Sigmoid colon (tissue), 4 donors: ENCODE measurements around the gene MOB1A.

ENCODE experiments used
- CTCF ChIP-seq, 4 experiments: fragments of 450-650 bp in 3 of 4; fragments of 200-600 bp in 1 of 4; IDR thresholded peaks; one replicate each; pipeline ENCODE4 v1.5.1; 2016 to 2019; ENCODE audit warnings: antibody characterized with exemption in 4 of 4, mild to moderate bottlenecking in 3 of 4, moderate library complexity in 2 of 4
- EP300 ChIP-seq, 4 donors: sonication (generic); formaldehyde crosslinking; IDR thresholded peaks; one replicate each; pipeline ENCODE4 v1.6.1; 2017; ENCODE audit warnings: antibody characterized with exemption in 4 of 4
- POLR2AphosphoS5 ChIP-seq, 4 donors: sonication (generic); formaldehyde crosslinking; IDR thresholded peaks; one replicate each; pipeline ENCODE4 v1.6.1; 2017; ENCODE audit warnings: antibody characterized with exemption in 4 of 4

DNA sequence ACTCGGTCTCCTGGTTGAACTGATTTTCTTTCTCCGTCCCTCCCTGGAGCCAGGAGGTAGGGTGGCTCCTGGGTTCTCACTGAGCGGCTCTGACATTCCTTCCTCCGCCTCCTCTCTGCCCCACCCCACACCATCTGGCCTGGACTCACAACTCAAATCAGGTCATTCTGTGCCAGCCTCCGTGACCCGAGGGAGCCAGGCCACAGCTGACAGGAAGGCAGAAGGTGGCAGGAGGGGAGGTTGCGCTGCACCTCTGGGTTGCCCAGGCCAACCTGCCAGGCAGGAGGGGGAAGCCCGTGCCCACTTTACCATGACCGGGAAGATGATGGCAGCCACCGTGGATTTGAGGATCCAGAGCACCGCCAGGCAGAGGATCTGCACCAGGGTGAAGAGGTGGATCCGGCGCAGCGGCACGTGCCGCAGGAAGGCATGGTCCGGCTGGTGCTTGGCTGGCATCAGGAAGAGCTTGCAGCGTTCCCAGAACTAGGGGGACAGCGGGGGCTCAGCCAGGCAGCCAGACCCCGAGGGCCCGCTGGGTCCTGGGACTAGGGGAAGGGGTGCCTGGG is 48.1 kb upstream of the MOB1A start:
- TF ChIP-seq CTCF (IDR thresholded peaks at IDR 0.05) (no peak), POLR2AphosphoS5 (IDR thresholded peaks at IDR 0.05) (no peak), EP300 (IDR thresholded peaks at IDR 0.05) (no peak)
